K562 (cell line): ENCODE measurements around the gene PARD6A. TPM values are rescaled to one million over a fixed set of nuclear protein-coding genes. Genes with fewer than 3 reads are reported as not detected.

ENCODE experiments used
- ELF2 ChIP-seq: fragments of 250-450 bp; sonication (Bioruptor Pico); IDR thresholded peaks from 2 replicates; pipeline ENCODE4 v1.5.0; 2021; ENCODE audit warnings: mild to moderate bottlenecking
- KAT2B ChIP-seq: IDR thresholded peaks from one replicate; pipeline ENCODE4 v1.6.1; 2012; ENCODE audit warnings: low read depth, mild to moderate bottlenecking, control low read depth, inconsistent platforms, low read length, moderate library complexity
- KDM1A ChIP-seq, 2 experiments: fragments of 450-650 bp; IDR thresholded peaks; 2 replicates each; pipeline ENCODE4 v1.6.1; 2016; ENCODE audit warnings: mild to moderate bottlenecking in 2 of 2
- NCOA2 ChIP-seq, 2 experiments: fragments of 450-650 bp; IDR thresholded peaks; 2 replicates each; pipeline ENCODE4 v1.6.1; 2018; ENCODE audit warnings: mild to moderate bottlenecking in 2 of 2, moderate library complexity in 1 of 2; ENCODE audit not compliant: partially characterized antibody in 2 of 2
- PKNOX1 ChIP-seq: fragments of 450-650 bp; IDR thresholded peaks from 2 replicates; pipeline ENCODE4 v1.6.1; 2016
- THRA ChIP-seq: fragments of 450-650 bp; IDR thresholded peaks from 2 replicates; pipeline ENCODE4 v1.6.1; 2017; ENCODE audit warnings: mild to moderate bottlenecking, moderate library complexity
- ZC3H8 ChIP-seq: fragments of 450-650 bp; IDR thresholded peaks from 2 replicates; pipeline ENCODE4 v1.6.1; 2017
- ZNF324 ChIP-seq: fragments of 250-450 bp; sonication (Bioruptor Pico); IDR thresholded peaks from 2 replicates; pipeline ENCODE4 v1.4.0; 2020; ENCODE audit warnings: mild to moderate bottlenecking
- ZNF551 ChIP-seq: fragments of 250-450 bp; sonication (Bioruptor Pico); IDR thresholded peaks from 2 replicates; pipeline ENCODE4 v1.5.0; 2021; ENCODE audit warnings: mild to moderate bottlenecking, moderate library complexity
- ZNF592 ChIP-seq: fragments of 450-650 bp; IDR thresholded peaks from 2 replicates; pipeline ENCODE4 v1.6.1; 2017; ENCODE audit warnings: antibody characterized with exemption, mild to moderate bottlenecking
- polyA plus RNA-seq, 8 experiments: library from polyadenylated mRNA; depleted of rRNA in 4 of 8; stranded (reverse) in 5 of 8; unstranded in 3 of 8; fragments of >200 nt; fragmentation: Nextera tagmentation in 2 of 8; fragmentation: Illumina TruSeq in 1 of 8; extraction: Ambion mirVana in 2 of 8; extraction: Trizol in 1 of 8; gene quantifications; 2 replicates each; pipeline versions ENCODE4 v1.2.1 to v1.2.3, GENCODE V29; 2011 to 2014; ENCODE audit warnings: inconsistent platforms in 1 of 8, missing spikeins in 1 of 8
- total RNA-seq, 7 experiments: library from RNA; depleted of rRNA in 6 of 7; stranded (reverse); fragments of >200 nt in 6 of 7; fragmentation: Illumina TruSeq in 2 of 7; extraction: Trizol in 2 of 7; gene quantifications; 2 replicates each; pipeline versions ENCODE4 v1.2.1 to v1.2.3, GENCODE V29; 2011 to 2021; ENCODE audit warnings: low replicate concordance in 1 of 7

PARD6A gene
- total and polyA plus RNA-seq, 9 of the 15 experiments (the other 6 are each of a cell fraction or from before 2014, with no cell fraction given): 0.04 to 2.0 (median 0.44) TPM

- TF ChIP-seq ZNF592 (no peak), ELF2 (no peak), ZNF551 (CRISPR knock-in tag) (no peak), PKNOX1 (no peak), ZNF324 (CRISPR knock-in tag) (no peak), KDM1A (IDR thresholded peaks at IDR 0.05) (no peak), ZC3H8 (no peak), THRA (no peak), NCOA2 (IDR thresholded peaks at IDR 0.05; ENCODE audit: partially characterized antibody in 2 of 2) (no peak), KAT2B (no peak)
Observed at GRCh38 chr16:67650023-67650422, 10.7 kb upstream of the PARD6A start (continued).
